Common myeloid progenitor, CD34-positive (primary cell): ENCODE measurements around the gene CYP4F2.
"Not testable (repeated sequence)": the region's sequence is repeated elsewhere in the genome, so short reads cannot be mapped to it uniquely, and the experiment has no call there.

Source experiments
- CTCF ChIA-PET: fragments of 350-600 bp; sonication (Branson Sonifier 250); formaldehyde crosslinking; loops from one replicate; lab custom pipeline; 2021; ENCODE audit warnings: antibody characterized with exemption; lab: Charles Lee
- POLR2A ChIA-PET: fragments of 350-600 bp; sonication (Branson Sonifier 250); formaldehyde crosslinking; loops from one replicate; lab custom pipeline; 2021; ENCODE audit warnings: antibody characterized with exemption; lab: Charles Lee
- DNase-seq, 3 donors: peaks; one replicate each; pipeline versions ENCODE4 v3.0.0 to v3.0.0-alpha.2; 2013
- H3K27ac ChIP-seq, 2 experiments: 1 replicate in 1 of 2; 2 replicates in 1 of 2; pipeline ENCODE4 v1.7.0; 2013; ENCODE audit warnings: inconsistent platforms in 2 of 2, low read length in 2 of 2, mild to moderate bottlenecking in 2 of 2, low read depth in 1 of 2, moderate library complexity in 1 of 2; ENCODE audit not compliant: severe bottlenecking in 2 of 2, insufficient read depth in 1 of 2, poor library complexity in 1 of 2
- H3K27me3 ChIP-seq, 5 experiments: replicated peaks in 2 of 5; 1 replicate in 3 of 5; 2 replicates in 2 of 5; pipeline versions ENCODE4 v1.6.1 to v1.7.0; 2013; ENCODE audit warnings: low read length in 4 of 5, mild to moderate bottlenecking in 2 of 5, moderate library complexity in 2 of 5, inconsistent platforms in 1 of 5; ENCODE audit not compliant: insufficient read depth in 5 of 5, control insufficient read depth in 4 of 5
- H3K36me3 ChIP-seq, 4 experiments: 1 replicate in 2 of 4; 2 replicates in 2 of 4; pipeline versions ENCODE4 v1.6.1 to v1.7.0; 2013; ENCODE audit warnings: low read length in 3 of 4, control low read depth in 1 of 4, mild to moderate bottlenecking in 1 of 4; ENCODE audit not compliant: control insufficient read depth in 4 of 4, insufficient read depth in 4 of 4
- H3K4me1 ChIP-seq, 4 experiments: 1 replicate in 3 of 4; 2 replicates in 1 of 4; pipeline versions ENCODE4 v1.6.1 to v1.7.1; 2013; ENCODE audit warnings: low read length in 3 of 4, mild to moderate bottlenecking in 3 of 4, control low read depth in 1 of 4, inconsistent platforms in 1 of 4, moderate library complexity in 1 of 4; ENCODE audit not compliant: control insufficient read depth in 4 of 4, insufficient read depth in 4 of 4; ENCODE audit errors: control extremely low read depth in 1 of 4
- H3K4me3 ChIP-seq, 7 experiments: 1 replicate in 4 of 7; 2 replicates in 3 of 7; pipeline versions ENCODE4 v1.5.1 to v1.7.0; 2013; ENCODE audit warnings: mild to moderate bottlenecking in 7 of 7, low read length in 6 of 7, moderate library complexity in 6 of 7, inconsistent platforms in 2 of 7, low read depth in 2 of 7, control low read depth in 1 of 7; ENCODE audit not compliant: insufficient read depth in 4 of 7, control insufficient read depth in 1 of 7; ENCODE audit errors: extremely low read depth in 1 of 7
- H3K9me3 ChIP-seq, 5 experiments: 1 replicate in 4 of 5; 2 replicates in 1 of 5; pipeline versions ENCODE4 v1.6.1 to v1.7.1; 2013; ENCODE audit warnings: low read length in 4 of 5, mild to moderate bottlenecking in 2 of 5, inconsistent platforms in 1 of 5, low read depth in 1 of 5, moderate library complexity in 1 of 5; ENCODE audit not compliant: control insufficient read depth in 4 of 5, insufficient read depth in 2 of 5; ENCODE audit errors: control extremely low read depth in 1 of 5
- WGBS: methylation state at CpG from one replicate; pipeline ENCODE4 v1.1.5; 2013; ENCODE audit not compliant: insufficient coverage; 5-methylcytosine and 5-hydroxymethylcytosine counted together

CYP4F2 gene

GRCh38 chr19:15915109-15915508, 17.2 kb upstream of the CYP4F2 start:
- Histone ChIP-seq H3K27me3 (peaks cover 0 to 17% (median 7%) of the 10 kb centered on the region in 5 experiments), H3K4me1 (peaks cover 0 to 14% (median 4%) of the 10 kb centered on the region in 4 experiments), H3K9me3 (peaks cover 2 to 11% (median 4%) of the 10 kb centered on the region in 5 experiments), H3K27ac (no peak overlapping the region), H3K36me3 (no peaks in the 10 kb centered on the region), H3K4me3 (no peak overlapping the region)
- DNase-seq, result no peak
- whole genome bisulfite sequencing, result no CpG with 5 or more reads among the region's 2 CpGs
- CTCF ChIA-PET, result interaction anchor here (2.0 kb wide), 1 partner anchor 8 kb away, joined by 4 read pairs; no protein-coding TSS in a partner anchor
- POLR2A ChIA-PET, result no interaction called here

- ChIA-PET POLR2A (no interaction called here), CTCF (interaction anchor here (2.0 kb wide), 1 partner anchor 10 kb away, joined by 4 read pairs; no protein-coding TSS in a partner anchor)
- H3K27ac ChIP-seq, result no peak overlapping the region
- peaks cover 0 to 14% (median 4%) of the 10 kb centered on the region in 4 experiments for H3K4me1 ChIP-seq
- no peak for DNase-seq
- H3K27me3 ChIP-seq, result peaks cover 0 to 17% (median 7%) of the 10 kb centered on the region in 5 experiments
- peaks cover 2 to 11% (median 4%) of the 10 kb centered on the region in 5 experiments for H3K9me3 ChIP-seq
- no peaks in the 10 kb centered on the region for H3K36me3 ChIP-seq
- H3K4me3 ChIP-seq, result no peak overlapping the region
- whole genome bisulfite sequencing, result 89% methylated on average over 7 of the region's 8 CpGs
These were observed 16.0 kb upstream of the CYP4F2 start for GRCh38 chr19:15913830-15914229.

- POLR2A ChIA-PET, result no interaction called here
- H3K27ac ChIP-seq, result no peak overlapping the region
- H3K4me3 ChIP-seq, result no peak overlapping the region
- peaks cover 0 to 17% (median 7%) of the 10 kb centered on the region in 5 experiments for H3K27me3 ChIP-seq
- CTCF ChIA-PET, result interaction anchor here (2.0 kb wide), 1 partner anchor 10 kb away, joined by 4 read pairs; no protein-coding TSS in a partner anchor
- no peaks in the 10 kb centered on the region for H3K36me3 ChIP-seq
- no peak for DNase-seq
- peaks cover 2 to 11% (median 4%) of the 10 kb centered on the region in 5 experiments for H3K9me3 ChIP-seq
- H3K4me1 ChIP-seq, result peaks cover 0 to 14% (median 4%) of the 10 kb centered on the region in 4 experiments
- 89% methylated on average over 1 of the region's 6 CpGs for WGBS
These were observed 15.5 kb upstream of the CYP4F2 start for GRCh38 chr19:15913384-15913783.

- CTCF ChIA-PET, result interaction anchor here (1.1 to 2.2 kb wide), 4 partner anchors 11 to 101 kb away, joined by 3 to 9 read pairs (median 5); no protein-coding TSS in a partner anchor
- H3K27me3 ChIP-seq, result peaks cover 0 to 17% (median 7%) of the 10 kb centered on the region in 5 experiments
- peak overlapping the region in 5 of 7 experiments; percentile 26 to 69 (median 44) for H3K4me3 ChIP-seq
- peaks cover 0 to 12% (median 4%) of the 10 kb centered on the region in 5 experiments for H3K9me3 ChIP-seq
- H3K36me3 ChIP-seq, result no peaks in the 10 kb centered on the region
- DNase-seq, result peak; percentile 33 to 70 (median 61)
- H3K27ac ChIP-seq, result no peak overlapping the region
- peaks cover 0 to 14% (median 4%) of the 10 kb centered on the region in 4 experiments for H3K4me1 ChIP-seq
- POLR2A ChIA-PET, result no interaction called here
- 3% methylated on average over 28 of the region's 44 CpGs for WGBS
These were observed 13.8 kb upstream of the CYP4F2 start for GRCh38 chr19:15911599-15912235.

- no peak for DNase-seq
- H3K36me3 ChIP-seq, result no peaks in the 10 kb centered on the region
- peaks cover 0 to 11% (median 2%) of the 10 kb centered on the region in 5 experiments for H3K27me3 ChIP-seq
- H3K4me3 ChIP-seq, result no peak overlapping the region
- POLR2A ChIA-PET, result no interaction called here
- CTCF ChIA-PET, result no interaction called here
- peaks cover 0 to 6% (median under 1%) of the 10 kb centered on the region in 4 experiments for H3K4me1 ChIP-seq
- H3K27ac ChIP-seq, result no peak overlapping the region
- peaks cover 0 to 20% (median 1%) of the 10 kb centered on the region in 5 experiments for H3K9me3 ChIP-seq
These were observed 7.2 kb upstream of the CYP4F2 start for GRCh38 chr19:15905026-15905425.

- CTCF ChIA-PET, result interaction anchor here (1.2 kb wide), 1 partner anchor 273 kb away, joined by 3 read pairs; no protein-coding TSS in a partner anchor
- H3K36me3 ChIP-seq, H3K4me1 ChIP-seq, H3K27me3 ChIP-seq, H3K4me3 ChIP-seq, H3K27ac ChIP-seq, POLR2A ChIA-PET, DNase-seq: not testable (repeated sequence)
- peaks cover 0 to 20% (median 0%) of the 10 kb centered on the region in 5 experiments for H3K9me3 ChIP-seq
- WGBS, result 95% methylated on average over 7 of the region's 29 CpGs
These were observed 5.0 kb upstream of the CYP4F2 start for GRCh38 chr19:15902898-15903297.

- H3K4me3 ChIP-seq, result no peak overlapping the region
- WGBS, result 89% methylated on average over 9 of the region's 11 CpGs
- no peak for DNase-seq
- H3K36me3 ChIP-seq, result no peaks in the 10 kb centered on the region
- peaks cover 0 to 8% (median under 1%) of the 10 kb centered on the region in 4 experiments for H3K4me1 ChIP-seq
- peaks cover 0 to 20% (median 0%) of the 10 kb centered on the region in 5 experiments for H3K9me3 ChIP-seq
- ChIA-PET CTCF (interaction anchor here (1.2 kb wide), 1 partner anchor 272 kb away, joined by 3 read pairs; no protein-coding TSS in a partner anchor), POLR2A (no interaction called here)
- no peak overlapping the region for H3K27ac ChIP-seq
- peaks cover 0 to 6% (median 0%) of the 10 kb centered on the region in 5 experiments for H3K27me3 ChIP-seq
These were observed 4.4 kb upstream of the CYP4F2 start for GRCh38 chr19:15902254-15902653.
